ENCODE results near the gene UBN1.
"Not testable (repeated sequence)": the region's sequence is repeated elsewhere in the genome, so short reads cannot be mapped to it uniquely, and the experiment has no call there.

GRCh38 chr16:4929619-4930018 is 82.3 kb downstream of the UBN1 start:
- TF ChIP-seq CTCF, POLR2A (IDR thresholded peaks at IDR 0.05): not testable (repeated sequence)

Measured in Peyer's patch (tissue), 4 donors.